ENCODE data around the gene PAX4. TPM values are rescaled to one million over a fixed set of nuclear protein-coding genes. Genes with fewer than 3 reads are reported as not detected.
A peak's percentile ranks its signal among the peaks of the same experiment; 100 is the strongest.

Gene PAX4
- polyA plus RNA-seq, 3 donors: not detected

DNA sequence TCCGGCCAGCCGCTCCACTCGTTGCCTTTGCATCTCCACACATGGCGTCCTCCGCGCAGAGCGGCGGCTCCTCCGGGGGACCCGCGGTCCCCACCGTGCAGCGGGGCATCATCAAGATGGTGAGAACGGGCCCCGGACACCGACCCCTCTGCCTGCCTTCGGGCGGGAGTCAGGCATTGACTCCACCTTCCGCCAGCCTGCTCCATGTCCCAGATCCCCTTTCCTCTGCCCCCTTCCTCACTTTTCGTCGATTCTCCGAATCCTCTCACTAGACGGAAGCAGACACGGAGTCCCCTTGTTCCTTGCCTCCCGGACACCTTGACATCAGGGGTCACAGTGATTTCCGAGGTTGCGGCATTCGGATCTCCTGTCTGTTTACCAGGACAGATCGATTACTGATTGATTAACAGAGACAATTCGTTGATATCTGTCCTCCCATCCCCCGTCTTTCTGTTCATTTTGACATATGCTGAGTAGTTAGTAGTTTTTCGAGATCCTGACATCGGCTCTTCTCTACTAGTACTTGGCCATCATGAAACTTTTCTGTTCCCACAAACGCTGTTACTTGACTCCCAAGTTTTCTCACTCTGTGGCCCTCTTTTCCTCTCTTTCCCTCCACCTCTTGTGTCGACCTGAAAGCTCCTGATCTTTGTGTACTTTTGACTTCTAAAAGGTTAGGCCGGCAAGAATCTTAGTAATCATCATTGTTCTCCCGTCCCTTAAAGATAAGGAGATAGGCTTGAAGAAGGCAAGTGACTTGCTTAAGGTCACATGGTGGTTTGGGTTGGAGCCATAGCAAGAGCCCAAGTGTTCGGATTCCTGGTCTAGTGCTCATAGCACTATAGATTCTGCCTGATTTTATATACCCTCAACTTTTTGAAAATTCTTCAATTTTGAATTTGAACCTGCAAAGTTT lies 34.6 kb upstream of the PAX4 start:
- peak in 1 of 3 donors; percentile 22 for DNase-seq
- H3K27ac Mint-ChIP-seq: peak overlapping the region; percentile 91 to 98 (median 97)
- Histone ChIP-seq H3K4me3 (replicated peaks in 1 of 3; ENCODE audit: low read depth in 2 of 3, low read length in 3 of 3) (peak overlapping the region; percentile 65 to 92 (median 82)), H3K36me3 (replicated peaks in 1 of 2; ENCODE audit: control insufficient read depth in 1 of 2, insufficient read depth in 2 of 2, low read length in 2 of 2) (peaks cover 0 to 4% of the 10 kb centered on the region in 2 donors), H3K9me3 (replicated peaks in 1 of 2; ENCODE audit: control insufficient read depth in 1 of 2, insufficient read depth in 1 of 2, low read length in 2 of 2) (no peaks in the 10 kb centered on the region), H3K27me3 (ENCODE audit: control insufficient read depth in 2 of 2, insufficient read depth in 2 of 2, low read length in 2 of 2) (no peaks in the 10 kb centered on the region), H4K20me1 (ENCODE audit: insufficient read depth, low read length) (peaks cover 12% of the 10 kb centered on the region), H3K4me1 (ENCODE audit: control insufficient read depth in 1 of 2, insufficient read depth in 2 of 2, low read length in 2 of 2) (peaks cover 43 to 52% of the 10 kb centered on the region in 2 donors), H3K4me2 (replicated peaks; ENCODE audit: extremely low read depth, low read length, poor library complexity, severe bottlenecking) (peak overlapping the region; percentile 76), H2AFZ (ENCODE audit: insufficient read depth, low read depth, low read length, poor library complexity, severe bottlenecking) (peak overlapping the region; percentile 92), H3K27ac (ENCODE audit: low read depth in 1 of 2, low read length in 2 of 2) (peak overlapping the region; percentile 71 to 94), H3K79me2 (ENCODE audit: insufficient read depth, low read length) (peaks cover 56% of the 10 kb centered on the region), H3K9ac (ENCODE audit: insufficient read depth, low read length, poor library complexity, severe bottlenecking) (peak overlapping the region; percentile 79)
- WGBS (ENCODE audit: insufficient coverage): 0% methylated on average over 28 of the region's 38 CpGs
- H3K36me3 Mint-ChIP-seq: peaks cover 5 to 9% of the 10 kb centered on the region in 2 donors
- H3K4me3 Mint-ChIP-seq: peak overlapping the region; percentile 98 to 99
- intact Hi-C loops (cut with micrococcal nuclease): loop anchor here (5.0 to 10.0 kb wide), 2 partner anchors 65 to 258 kb away; partner anchors contain the start of genes ARF5 (in 1 of the 2), GCC1 (in 1 of the 2) and ZNF800 (in 1 of the 2)
- TF ChIP-seq, protein P1, sequence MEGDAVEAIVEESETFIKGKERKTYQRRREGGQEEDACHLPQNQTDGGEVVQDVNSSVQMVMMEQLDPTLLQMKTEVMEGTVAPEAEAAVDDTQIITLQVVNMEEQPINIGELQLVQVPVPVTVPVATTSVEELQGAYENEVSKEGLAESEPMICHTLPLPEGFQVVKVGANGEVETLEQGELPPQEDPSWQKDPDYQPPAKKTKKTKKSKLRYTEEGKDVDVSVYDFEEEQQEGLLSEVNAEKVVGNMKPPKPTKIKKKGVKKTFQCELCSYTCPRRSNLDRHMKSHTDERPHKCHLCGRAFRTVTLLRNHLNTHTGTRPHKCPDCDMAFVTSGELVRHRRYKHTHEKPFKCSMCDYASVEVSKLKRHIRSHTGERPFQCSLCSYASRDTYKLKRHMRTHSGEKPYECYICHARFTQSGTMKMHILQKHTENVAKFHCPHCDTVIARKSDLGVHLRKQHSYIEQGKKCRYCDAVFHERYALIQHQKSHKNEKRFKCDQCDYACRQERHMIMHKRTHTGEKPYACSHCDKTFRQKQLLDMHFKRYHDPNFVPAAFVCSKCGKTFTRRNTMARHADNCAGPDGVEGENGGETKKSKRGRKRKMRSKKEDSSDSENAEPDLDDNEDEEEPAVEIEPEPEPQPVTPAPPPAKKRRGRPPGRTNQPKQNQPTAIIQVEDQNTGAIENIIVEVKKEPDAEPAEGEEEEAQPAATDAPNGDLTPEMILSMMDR (IDR thresholded peaks at IDR 0.05): no peak
- H3K9me3 Mint-ChIP-seq: peaks cover 0 to 7% (median 0%) of the 10 kb centered on the region in 7 donors
- H3K4me1 Mint-ChIP-seq: peaks cover 51% of the 10 kb centered on the region
- peaks cover 0 to 2% (median 0%) of the 10 kb centered on the region in 3 donors for H3K27me3 Mint-ChIP-seq (ENCODE audit: low read depth in 3 of 3)

GRCh38 chr7:127651556-127652332 lies 33.8 kb upstream of the PAX4 start, which contains the start of gene SND1:
TSS of gene SND1 (plus strand) at chr7:127652194. CDS start at chr7:127652374, 180 bp downstream.
- Mint-ChIP-seq H3K4me1 (peaks cover 49% of the 10 kb centered on the region), H3K36me3 (peaks cover 2 to 4% of the 10 kb centered on the region in 2 donors), H3K27ac (peak within 1 kb of the TSS; percentile 91 to 98 (median 97)), H3K9me3 (peaks cover 0 to 7% (median 0%) of the 10 kb centered on the region in 7 donors), H3K4me3 (peak within 1 kb of the TSS; percentile 98 to 99), H3K27me3 (ENCODE audit: low read depth in 3 of 3) (peaks cover 0 to 2% (median 2%) of the 10 kb centered on the region in 3 donors)
- under 1% methylated on average over 67 of the region's 67 CpGs for WGBS (ENCODE audit: insufficient coverage)
- Histone ChIP-seq H2AFZ (ENCODE audit: insufficient read depth, low read depth, low read length, poor library complexity, severe bottlenecking) (peak within 1 kb of the TSS; percentile 92), H3K4me2 (replicated peaks; ENCODE audit: extremely low read depth, low read length, poor library complexity, severe bottlenecking) (peak within 1 kb of the TSS; percentile 76), H3K79me2 (ENCODE audit: insufficient read depth, low read length) (peaks cover 48% of the 10 kb centered on the region), H3K9me3 (replicated peaks in 1 of 2; ENCODE audit: control insufficient read depth in 1 of 2, insufficient read depth in 1 of 2, low read length in 2 of 2) (no peaks in the 10 kb centered on the region), H3K9ac (ENCODE audit: insufficient read depth, low read length, poor library complexity, severe bottlenecking) (peak within 1 kb of the TSS; percentile 79), H3K27me3 (ENCODE audit: control insufficient read depth in 2 of 2, insufficient read depth in 2 of 2, low read length in 2 of 2) (no peaks in the 10 kb centered on the region), H3K36me3 (replicated peaks in 1 of 2; ENCODE audit: control insufficient read depth in 1 of 2, insufficient read depth in 2 of 2, low read length in 2 of 2) (no peaks in the 10 kb centered on the region), H4K20me1 (ENCODE audit: insufficient read depth, low read length) (peaks cover 9% of the 10 kb centered on the region), H3K27ac (ENCODE audit: low read depth in 1 of 2, low read length in 2 of 2) (peak within 1 kb of the TSS; percentile 84 to 94), H3K4me3 (replicated peaks in 1 of 3; ENCODE audit: low read depth in 2 of 3, low read length in 3 of 3) (peak within 1 kb of the TSS; percentile 65 to 92 (median 82)), H3K4me1 (ENCODE audit: control insufficient read depth in 1 of 2, insufficient read depth in 2 of 2, low read length in 2 of 2) (peaks cover 43 to 52% of the 10 kb centered on the region in 2 donors)
- peak; percentile 96 to 98 (median 97) for DNase-seq
- intact Hi-C loops (cut with micrococcal nuclease): loop anchor here (2.0 to 10.0 kb wide), 3 partner anchors 63 to 257 kb away; partner anchors contain the start of genes ARF5 (in 2 of the 2), GCC1 (in 1 of the 2) and ZNF800 (in 1 of the 2)
- TF ChIP-seq, protein P1 (IDR thresholded peaks at IDR 0.05): no peak
